Endometrium (tissue), 2 donors: ENCODE results near the gene CAPN11.

Source experiments
- FAIRE-seq: peaks from 2 replicates; lab custom pipeline; 2012; peaks lifted over from hg19 to GRCh38; lab: Jason Lieb, UNC
- donor health status: control.
- donor health status: control.

The CAPN11 gene

DNA sequence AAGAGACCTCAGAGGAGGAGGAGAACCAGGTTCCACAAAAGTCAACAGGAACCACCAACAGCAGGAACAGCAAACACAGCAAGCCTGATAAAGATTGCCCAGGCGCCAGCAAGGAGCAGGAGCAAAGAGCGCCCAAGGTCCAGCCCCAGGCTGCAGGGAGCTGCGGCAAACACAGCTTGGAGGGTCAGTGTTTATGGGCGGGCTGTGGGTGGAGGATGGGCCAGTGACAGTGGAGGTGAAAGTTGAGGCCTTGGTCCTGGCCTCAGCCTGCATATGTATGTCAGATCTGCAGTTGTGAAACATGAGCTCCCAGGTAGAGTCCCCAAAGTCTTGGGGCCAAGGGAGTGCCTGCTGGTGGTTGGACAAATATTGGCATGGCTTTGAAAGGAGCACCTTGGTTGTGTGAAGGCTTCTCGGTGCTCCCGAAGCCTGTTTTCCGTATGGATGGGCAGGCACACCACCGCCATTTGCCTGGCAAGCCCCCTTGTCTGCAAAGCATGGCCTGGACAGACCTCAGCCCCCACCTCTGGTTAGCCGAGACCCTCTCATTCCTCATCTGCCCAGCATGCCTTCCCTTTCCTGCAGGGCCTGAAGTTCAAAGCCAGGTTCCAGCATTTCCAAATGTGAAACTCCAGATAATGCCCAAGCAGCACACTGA lies 2.0 kb upstream of the CAPN11 start:
- no peak for FAIRE-seq

DNA sequence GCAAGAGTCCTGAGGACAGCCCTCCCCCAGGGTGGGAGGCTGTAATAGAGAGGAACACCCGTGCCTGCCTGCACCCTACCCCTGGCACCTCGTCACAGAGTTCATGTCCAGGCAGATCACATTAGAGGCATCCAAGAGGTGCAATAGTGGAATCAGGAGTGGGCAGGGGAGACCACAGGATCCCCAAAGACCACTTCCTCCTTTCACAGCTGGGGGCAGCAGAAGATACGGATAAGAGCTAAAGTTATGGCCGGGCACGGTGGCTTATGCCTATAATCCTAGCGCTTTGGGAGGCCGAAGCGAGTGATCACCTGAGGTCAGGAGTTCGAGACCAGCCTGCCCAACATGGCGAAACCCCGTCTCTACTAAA lies 1.5 kb upstream of the CAPN11 start:
- no peak for FAIRE-seq

DNA sequence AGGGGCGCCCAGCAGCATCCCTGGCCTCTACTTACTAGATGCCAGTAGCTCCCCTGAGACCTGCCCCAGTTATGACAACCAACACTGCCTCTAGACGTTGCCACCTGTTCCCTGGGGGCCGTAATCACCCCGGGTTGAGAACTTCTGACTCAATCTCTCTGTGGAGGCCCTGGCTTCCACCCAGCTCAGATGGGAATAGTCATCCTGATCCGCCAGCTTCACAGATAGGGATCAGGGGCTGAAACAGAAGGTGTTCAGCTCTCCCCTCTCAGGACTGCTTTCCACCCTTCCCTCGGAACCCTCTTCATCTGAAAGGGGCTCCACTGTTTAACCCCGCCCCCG lies 3.3 kb downstream of the CAPN11 start:
- no peak for FAIRE-seq

DNA sequence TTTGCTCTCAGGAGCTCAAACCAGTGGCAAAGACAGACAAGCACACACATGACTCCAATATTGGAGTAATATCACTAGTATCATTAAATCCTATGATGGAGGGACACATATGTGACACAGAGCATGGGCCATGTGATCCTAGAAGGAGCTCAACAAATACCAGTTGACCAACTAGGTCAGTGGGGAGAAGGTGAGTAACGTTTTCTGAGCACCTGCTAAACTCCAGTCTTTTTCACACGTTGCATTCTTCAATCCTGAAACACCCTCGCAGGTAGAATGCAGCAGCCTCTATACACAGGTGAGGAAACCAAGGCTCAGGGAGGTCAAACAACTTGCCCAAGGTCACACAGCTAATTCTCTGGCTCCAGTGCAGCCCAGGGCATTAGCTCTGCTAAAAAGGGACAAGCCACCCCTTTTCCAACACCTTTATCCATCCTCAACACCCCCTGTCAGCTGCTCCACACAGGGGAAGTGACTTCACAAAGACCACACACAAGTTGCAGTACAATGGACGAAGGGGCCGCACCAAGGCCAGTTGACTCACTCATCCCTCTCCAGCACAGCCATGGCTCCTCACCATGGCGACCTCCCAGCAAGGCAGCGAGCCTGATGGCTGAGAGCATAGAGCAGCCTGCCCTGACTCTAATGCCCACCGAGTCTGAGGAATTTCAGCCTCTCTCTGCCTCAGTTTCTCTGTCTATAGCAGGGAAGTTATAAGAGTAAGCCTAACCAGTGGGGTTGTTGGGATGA lies 4.4 kb downstream of the CAPN11 start:
- no peak for FAIRE-seq

DNA sequence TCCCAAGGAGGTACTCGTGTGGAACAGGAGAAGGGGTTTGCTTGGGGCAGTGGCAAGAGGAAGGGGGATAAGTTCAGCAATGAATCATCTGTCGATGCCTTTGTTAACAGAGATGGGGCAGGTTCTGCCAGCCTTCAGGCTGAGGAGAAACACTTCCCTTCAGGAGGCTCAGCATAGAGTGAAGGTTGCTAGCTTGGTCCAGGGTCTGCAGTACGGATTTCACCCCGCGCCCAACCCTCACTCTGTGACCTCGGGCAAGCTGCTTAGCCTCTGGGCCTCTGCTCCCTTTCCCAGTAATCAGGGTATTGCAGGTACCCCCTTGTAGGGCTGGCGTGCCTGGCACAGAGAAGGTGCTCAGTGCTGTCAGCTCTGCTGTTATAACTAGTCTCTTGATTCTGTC lies 7.5 kb downstream of the CAPN11 start:
- FAIRE-seq = no peak

DNA sequence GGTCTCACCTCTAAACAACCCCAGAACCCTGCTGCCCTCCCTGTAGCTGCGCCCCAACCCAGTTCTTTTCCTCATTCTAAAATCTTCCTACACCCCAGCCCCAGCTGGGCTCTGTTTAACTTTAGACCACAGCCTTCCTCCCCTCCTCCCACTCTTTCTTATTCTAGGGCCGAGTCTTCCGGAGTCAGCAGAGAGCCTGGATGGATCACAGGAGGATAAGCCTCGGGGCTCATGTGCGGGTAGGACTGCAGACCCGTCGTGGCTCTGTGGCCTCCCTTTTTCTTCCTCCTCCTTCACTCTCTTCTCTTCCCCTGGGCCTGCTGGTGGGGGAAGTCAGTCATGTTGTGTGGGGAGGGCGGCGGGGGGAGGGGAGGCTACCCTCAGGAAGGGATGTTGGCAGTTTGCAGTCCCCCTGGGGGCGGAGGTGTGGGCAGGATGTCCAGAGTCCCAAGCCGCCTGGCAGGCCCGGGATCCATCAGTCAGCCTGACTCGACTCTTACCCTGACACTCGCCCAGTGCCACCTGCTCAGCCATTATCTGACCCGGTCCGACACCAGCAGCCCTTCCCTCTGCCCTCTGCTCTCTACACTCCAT lies 8.1 kb downstream of the CAPN11 start:
- no peak for FAIRE-seq

DNA sequence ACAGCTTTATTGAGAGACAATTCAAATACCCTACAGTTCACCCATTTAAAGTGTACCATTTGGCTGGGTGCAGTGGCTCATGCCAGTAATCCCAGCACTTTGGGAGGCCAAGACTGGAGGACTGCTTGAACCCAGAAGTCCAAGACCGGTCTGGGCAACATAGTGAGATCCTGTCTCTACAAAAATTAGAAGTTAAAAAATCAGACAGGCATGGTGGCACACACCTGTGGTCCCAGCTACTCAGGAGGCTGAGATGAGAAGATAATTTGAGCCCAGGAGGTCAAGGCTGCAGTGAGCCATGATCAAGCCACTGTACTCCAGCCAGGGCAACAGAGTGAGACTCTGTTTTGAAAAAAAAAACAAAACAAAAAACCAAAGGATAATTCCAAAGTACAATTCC lies 8.9 kb downstream of the CAPN11 start:
- FAIRE-seq = no peak

DNA sequence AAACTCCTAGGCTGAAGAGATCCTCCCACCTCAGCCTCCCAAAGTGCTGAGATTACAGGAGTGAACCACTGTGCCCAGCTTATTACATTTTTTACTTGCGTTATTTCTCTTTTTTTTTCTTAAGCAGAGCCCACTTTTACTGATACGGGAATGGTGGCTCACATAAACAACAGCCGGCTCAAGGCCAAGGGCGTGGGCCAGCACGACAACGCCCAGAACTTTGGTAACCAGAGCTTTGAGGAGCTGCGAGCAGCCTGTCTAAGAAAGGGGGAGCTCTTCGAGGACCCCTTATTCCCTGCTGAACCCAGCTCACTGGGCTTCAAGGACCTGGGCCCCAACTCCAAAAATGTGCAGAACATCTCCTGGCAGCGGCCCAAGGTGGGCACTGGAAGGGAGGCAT lies 10.5 kb downstream of the CAPN11 start:
- FAIRE-seq = no peak

DNA sequence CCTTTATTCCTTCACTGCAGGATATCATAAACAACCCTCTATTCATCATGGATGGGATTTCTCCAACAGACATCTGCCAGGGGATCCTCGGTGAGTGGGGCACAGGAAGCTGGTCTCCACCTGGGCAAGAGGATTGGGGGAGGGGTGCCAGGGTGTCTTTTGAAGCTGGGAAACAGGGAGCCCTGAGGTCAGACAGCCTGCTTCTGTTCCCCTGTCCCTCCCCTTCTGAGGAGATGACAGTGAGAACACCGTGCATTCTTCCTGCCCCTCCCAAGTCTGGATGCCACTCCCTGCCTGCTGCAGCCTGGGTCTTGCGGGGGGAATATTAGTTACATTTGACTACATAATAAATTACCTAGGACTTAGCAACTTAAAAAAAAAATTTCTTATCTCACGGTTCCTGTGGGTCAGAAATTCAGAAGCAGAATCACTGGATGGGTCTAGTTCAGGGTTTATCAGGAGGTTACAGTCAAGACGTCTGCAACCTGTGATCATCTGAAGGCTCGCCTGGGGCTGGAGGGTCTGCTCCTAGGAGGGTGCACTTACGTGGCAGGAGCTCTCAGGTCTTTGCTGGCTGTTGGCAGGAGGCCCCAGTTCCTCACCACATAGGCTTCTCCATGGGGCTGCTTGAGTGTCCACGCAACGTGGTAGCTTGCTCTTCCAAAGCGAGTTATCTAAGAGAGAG lies 11.4 kb downstream of the CAPN11 start:
- FAIRE-seq = no peak

DNA sequence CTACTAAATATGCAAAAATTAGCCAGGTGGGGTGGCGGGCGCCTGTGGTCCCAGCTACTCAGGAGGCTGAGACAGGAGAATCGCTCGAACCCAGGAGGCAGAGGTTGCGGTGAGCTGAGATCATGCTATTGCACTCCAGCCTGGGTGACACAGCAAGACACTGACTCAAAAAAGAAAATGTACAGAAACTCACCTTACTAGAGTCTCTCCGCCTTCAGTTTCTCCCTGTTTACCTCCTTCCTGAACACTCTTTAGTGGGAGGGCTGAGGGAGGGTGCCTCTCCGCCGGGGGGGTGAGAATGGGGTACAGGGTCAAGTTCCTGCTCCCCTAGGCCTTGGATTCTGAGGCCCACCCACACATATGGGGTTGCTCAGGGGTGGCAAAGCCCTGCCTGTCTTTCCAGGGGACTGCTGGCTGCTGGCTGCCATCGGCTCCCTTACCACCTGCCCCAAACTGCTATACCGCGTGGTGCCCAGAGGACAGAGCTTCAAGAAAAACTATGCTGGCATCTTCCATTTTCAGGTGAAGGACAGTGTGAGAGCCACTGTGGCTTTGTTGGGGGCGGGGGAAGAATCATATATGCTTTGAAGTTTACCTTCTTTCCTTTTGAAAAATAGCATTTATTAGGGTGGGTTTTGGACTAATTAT lies 13.4 kb downstream of the CAPN11 start:
- no peak for FAIRE-seq

DNA sequence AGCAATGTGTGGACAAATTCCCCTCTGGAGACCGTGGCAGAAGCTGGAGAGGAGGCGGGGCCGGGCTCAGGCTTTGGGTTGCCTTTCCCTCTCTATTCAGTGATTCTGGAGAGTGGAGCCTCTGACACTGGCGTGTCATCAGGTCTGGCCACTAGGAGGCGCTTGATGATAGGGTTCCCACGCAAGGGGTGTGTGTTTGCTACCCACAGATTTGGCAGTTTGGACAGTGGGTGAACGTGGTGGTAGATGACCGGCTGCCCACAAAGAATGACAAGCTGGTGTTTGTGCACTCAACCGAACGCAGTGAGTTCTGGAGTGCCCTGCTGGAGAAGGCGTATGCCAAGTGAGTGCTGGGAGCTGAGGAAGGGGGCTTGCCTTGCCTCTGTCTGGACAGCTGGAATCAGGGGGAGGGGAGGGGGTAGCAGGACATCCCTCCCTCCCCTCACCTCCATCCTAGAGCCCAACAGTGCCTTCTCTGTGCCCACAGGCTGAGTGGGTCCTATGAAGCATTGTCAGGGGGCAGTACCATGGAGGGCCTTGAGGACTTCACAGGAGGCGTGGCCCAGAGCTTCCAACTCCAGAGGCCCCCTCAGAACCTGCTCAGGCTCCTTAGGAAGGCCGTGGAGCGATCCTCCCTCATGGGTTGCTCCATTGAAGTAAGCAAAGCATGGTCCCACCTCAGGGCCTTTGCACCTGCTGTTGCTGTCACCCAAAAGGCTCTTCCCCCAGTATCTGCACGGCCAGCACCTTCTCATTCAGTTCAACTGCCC lies 14.3 kb downstream of the CAPN11 start:
- FAIRE-seq = no peak

DNA sequence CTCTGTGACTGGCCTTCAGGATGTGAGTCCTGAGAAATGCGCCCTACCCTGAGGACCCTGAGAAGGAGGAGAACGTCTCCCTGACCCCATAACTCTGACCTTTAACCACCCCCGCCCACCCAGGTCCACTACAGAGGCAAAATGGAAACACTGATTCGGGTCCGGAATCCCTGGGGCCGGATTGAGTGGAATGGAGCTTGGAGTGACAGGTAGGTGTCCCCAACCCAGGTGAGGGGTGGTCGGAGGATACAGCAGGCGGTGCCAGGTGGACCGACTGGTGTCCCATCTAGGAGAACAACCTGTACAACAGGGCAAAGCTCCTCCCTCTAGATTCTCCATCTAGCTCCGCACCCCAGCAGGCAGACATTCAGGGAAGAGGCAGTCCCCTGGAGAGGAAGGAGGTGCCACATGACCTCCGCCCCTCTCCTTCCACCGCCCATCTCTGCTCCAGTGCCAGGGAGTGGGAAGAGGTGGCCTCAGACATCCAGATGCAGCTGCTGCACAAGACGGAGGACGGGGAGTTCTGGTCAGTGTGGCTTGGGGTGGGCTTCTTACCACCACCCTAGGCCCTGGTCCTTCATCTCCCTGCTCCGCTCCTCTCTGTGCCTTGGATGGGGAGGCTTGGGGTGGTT lies 17.6 kb downstream of the CAPN11 start:
- no peak for FAIRE-seq

DNA sequence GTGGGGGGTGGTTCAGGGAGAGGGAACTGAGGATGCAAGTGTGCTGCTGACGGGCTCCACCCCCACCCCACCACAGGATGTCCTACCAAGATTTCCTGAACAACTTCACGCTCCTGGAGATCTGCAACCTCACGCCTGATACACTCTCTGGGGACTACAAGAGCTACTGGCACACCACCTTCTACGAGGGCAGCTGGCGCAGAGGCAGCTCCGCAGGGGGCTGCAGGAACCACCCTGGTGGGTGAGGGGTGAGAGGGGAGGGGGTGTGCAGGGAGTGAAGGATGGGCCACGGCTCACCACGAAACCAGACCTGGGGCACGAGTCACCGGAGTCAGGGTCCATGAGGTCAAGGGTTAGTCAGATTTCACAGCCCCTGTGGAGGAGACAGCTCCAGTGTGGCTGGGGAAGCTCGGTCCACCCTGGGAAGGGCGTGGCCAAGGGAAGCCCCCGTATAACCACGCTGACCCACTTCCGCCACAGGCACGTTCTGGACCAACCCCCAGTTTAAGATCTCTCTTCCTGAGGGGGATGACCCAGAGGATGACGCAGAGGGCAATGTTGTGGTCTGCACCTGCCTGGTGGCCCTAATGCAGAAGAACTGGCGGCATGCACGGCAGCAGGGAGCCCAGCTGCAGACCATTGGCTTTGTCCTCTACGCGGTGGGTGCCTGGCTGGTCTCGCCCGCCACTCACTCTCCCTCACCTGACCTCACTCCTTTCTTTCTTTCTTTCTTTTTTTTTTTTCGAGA lies 18.3 kb downstream of the CAPN11 start:
- FAIRE-seq = no peak

DNA sequence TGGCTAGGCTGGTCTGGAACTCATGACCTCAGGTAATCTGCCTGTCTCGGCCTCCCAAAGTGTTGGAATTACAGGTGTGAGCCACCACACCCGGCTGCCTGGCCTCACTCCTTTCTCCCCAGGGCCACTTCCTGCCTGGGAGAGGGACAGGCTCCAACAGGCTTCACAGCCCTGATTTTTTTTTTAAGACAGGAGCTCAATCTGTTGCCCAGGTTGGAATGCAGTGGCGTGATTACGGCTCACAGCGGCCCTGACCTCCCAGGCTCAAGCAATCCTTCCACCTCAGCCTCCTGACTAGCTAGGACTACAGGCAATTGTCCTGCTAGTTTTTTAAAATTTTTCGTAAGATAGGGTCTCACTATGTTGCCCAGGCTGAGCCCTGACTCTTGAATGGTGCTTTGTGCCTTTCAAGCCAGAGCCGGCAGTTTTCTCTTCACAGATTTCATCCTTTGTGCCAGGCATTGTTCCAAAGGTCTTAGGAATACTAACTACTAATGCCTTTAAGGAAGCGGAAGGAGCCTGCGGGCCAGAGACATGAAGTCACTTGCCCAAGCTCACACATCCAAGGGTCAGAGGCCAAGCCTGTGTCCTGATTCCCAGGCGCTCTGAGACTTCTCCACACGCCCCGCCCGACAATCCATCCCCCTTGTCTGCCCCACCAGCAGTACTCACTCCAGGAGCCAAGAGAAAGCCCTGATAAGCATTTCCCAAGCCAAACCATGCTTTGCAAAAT lies 19.2 kb downstream of the CAPN11 start:
- FAIRE-seq = no peak

DNA sequence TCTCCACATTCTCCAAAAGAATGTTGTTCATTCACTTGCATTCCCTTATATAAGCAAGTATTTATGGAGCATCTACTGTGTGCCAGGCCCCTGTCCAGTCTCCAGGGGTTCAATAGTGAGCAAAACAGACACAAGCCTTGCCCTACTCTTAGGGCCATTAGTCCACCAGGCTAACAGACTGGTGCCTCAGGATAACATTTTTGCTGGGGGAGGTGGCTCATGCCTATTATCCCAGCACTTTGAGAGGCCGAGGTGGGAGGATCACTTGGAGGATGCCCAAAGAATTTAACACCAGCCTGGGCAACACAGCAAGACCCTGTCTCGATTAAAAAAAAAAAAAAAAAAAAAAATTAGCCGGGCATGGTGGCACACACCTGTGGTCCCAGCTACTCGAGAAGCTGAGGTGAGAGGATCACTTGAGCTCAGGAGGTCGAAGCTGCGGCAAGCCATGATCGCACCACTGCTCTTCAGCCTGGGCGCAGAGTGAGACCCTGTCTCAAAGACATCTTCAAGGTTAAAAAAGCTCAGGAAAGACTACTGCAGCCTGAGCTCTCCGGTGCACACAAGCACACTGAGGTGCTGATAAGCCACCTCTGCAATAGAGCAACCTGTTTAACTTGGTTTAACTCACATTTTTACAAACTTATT lies 19.9 kb downstream of the CAPN11 start:
- FAIRE-seq = no peak

DNA sequence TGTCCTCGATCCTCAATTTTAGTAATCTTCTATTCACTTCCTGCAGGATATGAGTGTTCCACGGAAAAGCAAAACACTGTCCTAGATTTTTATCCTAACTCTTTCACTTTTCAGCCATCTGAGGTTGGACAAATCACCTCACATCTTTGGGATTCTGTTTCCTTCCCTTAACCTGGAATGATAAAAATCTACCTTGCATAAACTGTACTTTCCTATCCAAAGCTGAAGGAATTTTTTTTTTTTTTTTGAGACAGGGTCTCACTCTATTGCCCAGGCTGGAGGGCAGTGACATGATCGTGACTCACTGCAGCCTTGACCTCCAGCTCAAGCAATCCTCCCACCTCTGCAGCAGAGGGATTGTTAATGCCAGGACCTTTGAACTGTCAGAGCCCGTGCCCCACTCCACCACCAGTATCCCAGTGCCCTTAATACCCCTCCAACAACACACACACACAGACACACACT lies 20.5 kb downstream of the CAPN11 start:
- FAIRE-seq = no peak

DNA sequence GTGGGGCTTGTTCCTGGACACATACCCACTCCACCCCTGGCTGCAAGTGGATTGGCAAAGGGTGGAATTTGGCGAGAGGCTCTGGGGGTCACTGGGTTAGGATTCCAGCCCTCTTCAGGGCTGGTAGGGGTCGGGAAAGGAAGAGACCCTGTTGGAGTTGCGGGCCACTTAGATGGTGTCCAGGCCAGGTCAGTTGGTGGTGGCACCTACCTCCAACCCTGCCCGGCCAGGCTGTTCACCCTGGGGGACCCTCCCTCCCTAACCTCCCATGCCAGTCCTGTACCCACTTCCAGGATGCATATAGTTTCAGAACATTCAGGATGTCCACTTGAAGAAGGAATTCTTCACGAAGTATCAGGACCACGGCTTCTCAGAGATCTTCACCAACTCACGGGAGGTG lies 21.0 kb downstream of the CAPN11 start:
- FAIRE-seq = no peak

DNA sequence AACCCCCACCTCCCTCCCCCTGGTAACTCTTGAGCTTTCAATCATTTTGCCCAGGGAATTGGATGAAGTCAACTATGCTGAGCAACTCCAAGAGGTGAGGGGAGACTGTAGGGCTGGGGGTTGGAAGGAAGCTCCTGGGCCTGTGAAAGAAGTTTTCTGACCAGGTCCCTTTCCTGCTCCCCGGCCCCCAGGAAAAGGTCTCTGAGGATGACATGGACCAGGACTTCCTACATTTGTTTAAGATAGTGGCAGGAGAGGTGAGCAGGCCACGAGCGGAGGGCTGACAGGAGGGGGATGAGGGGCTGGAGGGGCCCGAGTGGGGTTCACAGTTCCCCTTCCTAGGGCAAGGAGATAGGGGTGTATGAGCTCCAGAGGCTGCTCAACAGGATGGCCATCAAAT lies 21.8 kb downstream of the CAPN11 start:
- FAIRE-seq = no peak

DNA sequence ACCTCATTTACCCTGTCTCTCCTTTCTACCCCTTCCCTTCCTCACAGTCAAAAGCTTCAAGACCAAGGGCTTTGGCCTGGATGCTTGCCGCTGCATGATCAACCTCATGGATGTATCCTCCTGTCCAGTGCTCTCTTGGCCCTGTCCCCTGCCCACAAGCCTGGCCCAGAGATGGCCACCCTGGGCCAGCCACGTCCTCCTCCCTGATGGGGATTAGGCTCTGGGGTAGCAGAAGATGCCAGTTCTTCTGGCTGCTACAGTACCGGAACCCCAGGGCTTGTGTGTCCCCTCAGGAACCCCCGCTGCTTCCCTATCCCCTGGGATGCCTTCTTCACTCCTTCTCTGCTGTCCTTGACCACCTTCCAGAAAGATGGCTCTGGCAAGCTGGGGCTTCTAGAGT lies 22.3 kb downstream of the CAPN11 start:
- FAIRE-seq = no peak
